ENCODE data around the gene SIX2. TPM values are rescaled to one million over a fixed set of nuclear protein-coding genes. Genes with fewer than 3 reads are reported as not detected.
A peak's percentile ranks its signal among the peaks of the same experiment; 100 is the strongest.

The SIX2 gene
- total RNA-seq, 1 donor from 2014 or later, result 45.9 TPM

DNA sequence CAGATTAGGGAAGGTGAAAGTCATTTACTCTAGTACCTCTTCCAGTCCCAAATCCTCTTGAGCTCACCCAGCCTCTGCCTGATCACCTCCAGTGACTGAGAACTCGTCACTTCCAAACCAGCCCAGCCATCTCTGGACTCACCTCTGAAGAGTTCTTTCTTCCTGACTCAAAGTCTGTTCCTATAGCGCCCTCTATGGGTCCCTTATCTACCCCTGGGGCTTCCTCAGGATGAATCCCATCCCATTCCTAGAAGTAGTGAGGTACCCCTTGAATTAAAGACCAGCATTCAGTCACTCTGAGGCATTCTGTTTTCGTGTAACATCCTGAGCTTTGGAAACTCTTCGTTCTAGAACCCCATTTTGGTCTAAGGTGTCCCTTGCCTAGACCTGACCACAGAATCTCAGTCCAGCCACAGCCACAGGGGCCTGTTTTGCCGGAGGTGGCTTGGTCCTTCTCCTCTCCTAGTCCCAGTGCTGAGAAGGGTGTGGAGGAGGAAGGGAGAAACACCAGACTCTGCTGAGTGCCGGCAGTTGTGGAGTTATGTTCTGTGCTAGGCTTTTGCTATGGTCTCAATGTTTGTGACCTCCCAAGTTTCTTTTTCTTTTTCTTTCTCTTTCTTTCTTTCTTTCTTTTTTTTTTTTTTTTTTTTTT is 35.1 kb downstream of the SIX2 start:
- Mint-ChIP-seq H3K27ac (ENCODE audit: unreplicated experiment) (no peak overlapping the region), H3K9me3 (ENCODE audit: unreplicated experiment) (no peaks in the 10 kb centered on the region), H3K36me3 (ENCODE audit: unreplicated experiment) (no peaks in the 10 kb centered on the region), H3K27me3 (ENCODE audit: unreplicated experiment) (peaks cover 11% of the 10 kb centered on the region), H3K4me3 (ENCODE audit: unreplicated experiment) (no peak overlapping the region), H3K4me1 (ENCODE audit: unreplicated experiment) (peaks cover 9% of the 10 kb centered on the region)
- TF ChIP-seq, protein P1, sequence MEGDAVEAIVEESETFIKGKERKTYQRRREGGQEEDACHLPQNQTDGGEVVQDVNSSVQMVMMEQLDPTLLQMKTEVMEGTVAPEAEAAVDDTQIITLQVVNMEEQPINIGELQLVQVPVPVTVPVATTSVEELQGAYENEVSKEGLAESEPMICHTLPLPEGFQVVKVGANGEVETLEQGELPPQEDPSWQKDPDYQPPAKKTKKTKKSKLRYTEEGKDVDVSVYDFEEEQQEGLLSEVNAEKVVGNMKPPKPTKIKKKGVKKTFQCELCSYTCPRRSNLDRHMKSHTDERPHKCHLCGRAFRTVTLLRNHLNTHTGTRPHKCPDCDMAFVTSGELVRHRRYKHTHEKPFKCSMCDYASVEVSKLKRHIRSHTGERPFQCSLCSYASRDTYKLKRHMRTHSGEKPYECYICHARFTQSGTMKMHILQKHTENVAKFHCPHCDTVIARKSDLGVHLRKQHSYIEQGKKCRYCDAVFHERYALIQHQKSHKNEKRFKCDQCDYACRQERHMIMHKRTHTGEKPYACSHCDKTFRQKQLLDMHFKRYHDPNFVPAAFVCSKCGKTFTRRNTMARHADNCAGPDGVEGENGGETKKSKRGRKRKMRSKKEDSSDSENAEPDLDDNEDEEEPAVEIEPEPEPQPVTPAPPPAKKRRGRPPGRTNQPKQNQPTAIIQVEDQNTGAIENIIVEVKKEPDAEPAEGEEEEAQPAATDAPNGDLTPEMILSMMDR (IDR thresholded peaks at IDR 0.05), result peak; percentile 45
- no peak for DNase-seq (ENCODE audit: extremely low spot score, unreplicated experiment)

DNA sequence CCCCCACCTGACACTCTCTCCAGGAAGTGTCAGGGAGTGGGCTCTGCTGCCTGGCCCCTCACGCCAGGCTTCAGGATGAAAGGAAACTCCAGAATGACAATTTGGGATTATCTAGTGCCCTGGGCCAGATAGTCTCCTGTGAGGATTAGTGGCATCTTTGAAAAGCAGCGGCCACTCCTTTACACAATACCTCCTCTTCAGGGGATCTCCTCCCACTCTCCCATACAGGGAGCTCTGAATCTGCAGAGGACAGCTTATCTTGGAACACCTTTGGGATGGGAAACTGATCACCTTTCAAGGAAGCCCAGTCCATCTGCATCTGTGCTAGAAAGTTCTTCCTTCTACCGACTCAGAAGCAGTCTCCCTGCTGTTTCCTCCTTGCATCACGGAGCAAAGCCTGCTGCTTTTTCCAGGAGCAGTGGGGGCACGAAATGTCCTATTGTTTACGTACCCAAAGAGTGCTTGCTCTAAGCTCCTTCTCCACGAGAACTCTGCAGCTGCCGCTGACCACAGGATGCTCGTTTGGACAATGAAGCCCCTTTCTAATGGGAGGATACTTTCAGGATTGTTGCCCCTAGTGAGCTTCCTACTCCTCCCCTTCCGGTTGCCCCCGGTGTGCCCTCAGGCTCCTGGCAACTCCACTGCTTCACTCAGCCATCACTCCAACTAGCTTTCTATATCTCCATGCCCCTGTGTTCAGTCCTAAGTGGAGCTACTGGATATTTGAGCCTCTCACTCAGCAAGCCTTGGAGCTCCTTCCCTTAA is 36.3 kb downstream of the SIX2 start:
- TF ChIP-seq, protein P1 (IDR thresholded peaks at IDR 0.05), result no peak
- Mint-ChIP-seq H3K27me3 (ENCODE audit: unreplicated experiment) (peaks cover 9% of the 10 kb centered on the region), H3K4me3 (ENCODE audit: unreplicated experiment) (no peak overlapping the region), H3K27ac (ENCODE audit: unreplicated experiment) (no peak overlapping the region), H3K9me3 (ENCODE audit: unreplicated experiment) (no peaks in the 10 kb centered on the region), H3K36me3 (ENCODE audit: unreplicated experiment) (no peaks in the 10 kb centered on the region), H3K4me1 (ENCODE audit: unreplicated experiment) (peaks cover 9% of the 10 kb centered on the region)
- no peak for DNase-seq (ENCODE audit: extremely low spot score, unreplicated experiment)

DNA sequence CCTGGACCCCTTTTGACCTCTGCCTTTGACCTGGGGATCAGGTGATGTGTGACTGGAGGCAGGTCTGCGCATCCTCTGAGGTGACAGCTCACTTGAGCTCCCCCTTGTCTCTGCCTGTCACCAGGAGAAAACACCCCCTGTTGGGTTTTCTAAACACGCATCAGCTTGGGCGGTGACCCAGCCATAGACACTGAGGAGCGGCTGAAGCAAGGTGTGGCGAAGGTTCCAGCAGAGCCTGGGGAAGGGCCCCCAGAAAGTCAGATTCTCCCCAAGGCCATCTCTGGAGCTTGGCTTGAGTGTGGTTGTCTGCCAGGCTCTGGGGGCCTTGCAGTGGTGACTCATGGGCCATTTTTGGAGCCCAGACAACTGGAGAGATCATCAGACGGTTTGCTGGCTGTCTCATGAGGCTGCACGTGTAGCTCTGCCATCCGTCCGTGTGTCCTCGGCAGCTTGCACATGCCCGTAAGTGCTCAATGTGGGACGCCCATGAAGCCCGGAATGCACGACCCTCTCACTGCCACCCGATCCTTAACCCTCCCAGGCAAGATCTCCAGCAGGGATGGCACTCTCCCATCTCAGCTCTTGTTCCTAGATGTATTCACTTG is 38.3 kb downstream of the SIX2 start:
- no peak for DNase-seq (ENCODE audit: extremely low spot score, unreplicated experiment)
- TF ChIP-seq, protein P1 (IDR thresholded peaks at IDR 0.05), result no peak
- Mint-ChIP-seq H3K27ac (ENCODE audit: unreplicated experiment) (no peak overlapping the region), H3K36me3 (ENCODE audit: unreplicated experiment) (no peaks in the 10 kb centered on the region), H3K4me1 (ENCODE audit: unreplicated experiment) (peaks cover 9% of the 10 kb centered on the region), H3K9me3 (ENCODE audit: unreplicated experiment) (no peaks in the 10 kb centered on the region), H3K4me3 (ENCODE audit: unreplicated experiment) (no peak overlapping the region), H3K27me3 (ENCODE audit: unreplicated experiment) (peaks cover 2% of the 10 kb centered on the region)

DNA sequence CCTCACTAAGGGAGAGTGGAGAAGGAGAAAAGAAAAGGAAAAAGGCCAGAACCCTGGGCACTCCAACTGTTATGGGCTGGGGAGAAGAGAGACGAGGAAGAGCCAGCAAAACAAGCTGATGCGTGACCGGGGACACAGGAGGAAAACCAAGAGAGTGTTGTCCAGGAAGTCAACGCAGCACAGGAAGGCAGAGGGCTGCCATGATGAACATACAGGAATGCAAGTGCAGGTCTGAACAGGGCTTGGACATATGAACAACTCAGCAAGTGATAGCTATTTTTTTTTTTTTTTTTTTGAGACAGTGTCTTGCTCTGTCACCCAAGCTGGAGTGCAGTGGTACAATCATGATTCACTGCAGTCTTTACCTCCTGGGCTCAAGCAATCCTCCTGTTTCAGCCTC is 39.3 kb downstream of the SIX2 start:
- no peak overlapping the region for H3K27ac Mint-ChIP-seq (ENCODE audit: unreplicated experiment)
- no peaks in the 10 kb centered on the region for H3K9me3 Mint-ChIP-seq (ENCODE audit: unreplicated experiment)
- H3K4me3 Mint-ChIP-seq (ENCODE audit: unreplicated experiment), result no peak overlapping the region
- no peaks in the 10 kb centered on the region for H3K36me3 Mint-ChIP-seq (ENCODE audit: unreplicated experiment)
- peaks cover 2% of the 10 kb centered on the region for H3K27me3 Mint-ChIP-seq (ENCODE audit: unreplicated experiment)
- TF ChIP-seq, protein P1 (IDR thresholded peaks at IDR 0.05), result no peak
- DNase-seq (ENCODE audit: extremely low spot score, unreplicated experiment), result no peak
- peaks cover 9% of the 10 kb centered on the region for H3K4me1 Mint-ChIP-seq (ENCODE audit: unreplicated experiment)
